CD4-positive, alpha-beta T cell treated with Interleukin-4 for 4 hours (primary cell): ENCODE data around the gene FAM83E.
A peak's percentile ranks its signal among the peaks of the same experiment; 100 is the strongest.
"Not testable (repeated sequence)": the region's sequence is repeated elsewhere in the genome, so short reads cannot be mapped to it uniquely, and the experiment has no call there.

ENCODE experiments used
- DNase-seq: peaks from one replicate; pipeline ENCODE4 v3.0.0-alpha.2; 2020

FAM83E gene

GRCh38 chr19:48614436-48615230, at the start of gene FAM83E:
TSS of gene FAM83E (minus strand) at chr19:48615076. CDS start at chr19:48613372, 1,704 bp downstream.
- no peak for DNase-seq

GRCh38 chr19:48664476-48664875, 49.6 kb upstream of the FAM83E start:
- DNase-seq, result no peak

GRCh38 chr19:48663667-48664066, 48.8 kb upstream of the FAM83E start:
- DNase-seq, result no peak

GRCh38 chr19:48661711-48662090, 46.8 kb upstream of the FAM83E start:
- DNase-seq, result no peak

GRCh38 chr19:48660852-48661710, 46.2 kb upstream of the FAM83E start:
- peak; percentile 82 for DNase-seq

GRCh38 chr19:48659768-48660167, 44.9 kb upstream of the FAM83E start:
- no peak for DNase-seq

GRCh38 chr19:48658483-48658882, 43.6 kb upstream of the FAM83E start:
- no peak for DNase-seq

- DNase-seq, result not testable (repeated sequence)
Measured at GRCh38 chr19:48657828-48658227, 43.0 kb upstream of the FAM83E start.

- no peak for DNase-seq
Measured at GRCh38 chr19:48656840-48657474, 42.1 kb upstream of the FAM83E start.

- DNase-seq, result no peak
Measured at GRCh38 chr19:48654299-48655059, 39.6 kb upstream of the FAM83E start.

GRCh38 chr19:48651683-48652048, 36.8 kb upstream of the FAM83E start:
- DNase-seq, result no peak

GRCh38 chr19:48650974-48651682, 36.3 kb upstream of the FAM83E start:
- no peak for DNase-seq

GRCh38 chr19:48648134-48648533, 33.3 kb upstream of the FAM83E start:
- no peak for DNase-seq

- DNase-seq, result no peak
Measured at GRCh38 chr19:48646722-48647216, 31.9 kb upstream of the FAM83E start.

GRCh38 chr19:48646001-48646721, 31.3 kb upstream of the FAM83E start, which contains the start of gene CA11:
TSS of gene CA11 (minus strand) at chr19:48646187. CDS start at chr19:48645632, 555 bp downstream.
- DNase-seq, result peak; percentile 91

- no peak for DNase-seq
Measured at GRCh38 chr19:48645620-48646000, 30.7 kb upstream of the FAM83E start.

- peak; percentile 79 for DNase-seq
Measured at GRCh38 chr19:48644839-48645619, 30.2 kb upstream of the FAM83E start.

GRCh38 chr19:48644355-48644754, 29.5 kb upstream of the FAM83E start:
- DNase-seq, result no peak

- DNase-seq, result no peak
Measured at GRCh38 chr19:48642862-48643261, 28.0 kb upstream of the FAM83E start.

GRCh38 chr19:48641850-48642249, 27.0 kb upstream of the FAM83E start:
- DNase-seq, result no peak
